CD4-positive, alpha-beta T cell treated with Interleukin-1 beta for 1 hour (primary cell): Measurements from ENCODE around the gene RNF113B.

ENCODE experiments used
- DNase-seq, 2 donors: peaks; one replicate each; pipeline ENCODE4 v3.0.0-alpha.2; 2020 to 2022

Gene RNF113B

DNA sequence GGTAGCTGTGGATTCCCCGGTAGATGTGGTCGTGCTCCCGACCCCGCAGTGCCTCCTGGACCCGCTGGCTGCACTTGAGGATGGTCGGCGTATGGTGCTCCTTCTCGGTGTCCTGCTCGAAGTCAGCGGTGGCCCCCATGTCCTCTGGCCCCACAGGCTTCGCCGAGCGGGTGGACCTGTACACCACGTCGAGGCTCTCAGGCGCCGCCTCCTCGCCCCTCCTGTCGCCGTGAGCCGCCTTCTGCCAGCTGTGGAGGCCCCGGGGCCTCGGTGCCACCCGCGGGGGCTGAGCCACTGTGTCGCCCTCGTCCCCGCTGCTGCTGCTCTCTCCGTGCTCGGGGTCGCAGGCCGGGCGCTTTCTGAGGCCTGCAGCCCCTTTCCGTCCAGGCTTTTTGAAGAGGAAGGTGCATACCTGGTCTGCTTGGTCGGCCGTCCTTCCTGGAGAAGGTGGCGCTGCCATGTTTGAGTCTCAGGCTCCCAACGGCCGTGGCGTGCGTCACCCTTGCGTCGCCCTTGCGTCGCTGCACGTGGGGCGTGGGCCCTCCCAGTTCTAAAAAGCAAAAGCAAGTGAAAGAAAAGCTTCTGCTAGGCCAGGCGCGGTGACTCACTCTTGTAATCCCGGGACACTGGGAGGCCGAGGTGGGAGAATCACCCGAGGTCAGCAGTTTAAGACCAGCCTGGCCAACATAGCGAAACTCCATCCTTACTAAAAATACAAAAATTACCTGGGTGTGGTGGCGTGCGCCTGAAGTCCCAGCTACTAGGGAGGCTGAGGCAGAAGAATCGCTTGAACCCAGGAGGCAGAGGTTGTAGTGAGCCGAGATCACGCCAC, at the start of gene RNF113B:
RNF113B (minus strand) TSS at position 493 of the 832 bp plus-strand sequence; CDS start at position 460, 33 bp downstream.
- no peak for DNase-seq

DNA sequence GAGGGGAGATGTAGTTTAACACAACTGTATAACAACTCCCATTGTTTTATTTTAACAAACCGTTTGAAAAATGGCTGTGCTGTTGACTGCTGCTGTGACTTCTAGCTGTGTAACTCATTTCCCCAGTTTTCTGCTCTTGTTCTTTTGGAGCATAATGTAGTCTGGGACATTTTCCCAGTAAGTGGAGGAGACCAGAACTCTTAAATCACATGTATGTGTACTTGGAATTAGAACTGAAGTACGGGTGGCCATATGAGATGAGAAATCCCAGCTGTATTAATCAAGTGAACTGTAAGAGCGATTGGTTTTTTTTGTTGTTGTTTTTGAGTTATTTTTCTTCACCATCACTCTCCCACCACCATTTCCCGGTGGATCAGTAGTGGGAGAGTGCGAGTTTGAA, 49.4 kb upstream of the RNF113B start:
- no peak for DNase-seq

DNA sequence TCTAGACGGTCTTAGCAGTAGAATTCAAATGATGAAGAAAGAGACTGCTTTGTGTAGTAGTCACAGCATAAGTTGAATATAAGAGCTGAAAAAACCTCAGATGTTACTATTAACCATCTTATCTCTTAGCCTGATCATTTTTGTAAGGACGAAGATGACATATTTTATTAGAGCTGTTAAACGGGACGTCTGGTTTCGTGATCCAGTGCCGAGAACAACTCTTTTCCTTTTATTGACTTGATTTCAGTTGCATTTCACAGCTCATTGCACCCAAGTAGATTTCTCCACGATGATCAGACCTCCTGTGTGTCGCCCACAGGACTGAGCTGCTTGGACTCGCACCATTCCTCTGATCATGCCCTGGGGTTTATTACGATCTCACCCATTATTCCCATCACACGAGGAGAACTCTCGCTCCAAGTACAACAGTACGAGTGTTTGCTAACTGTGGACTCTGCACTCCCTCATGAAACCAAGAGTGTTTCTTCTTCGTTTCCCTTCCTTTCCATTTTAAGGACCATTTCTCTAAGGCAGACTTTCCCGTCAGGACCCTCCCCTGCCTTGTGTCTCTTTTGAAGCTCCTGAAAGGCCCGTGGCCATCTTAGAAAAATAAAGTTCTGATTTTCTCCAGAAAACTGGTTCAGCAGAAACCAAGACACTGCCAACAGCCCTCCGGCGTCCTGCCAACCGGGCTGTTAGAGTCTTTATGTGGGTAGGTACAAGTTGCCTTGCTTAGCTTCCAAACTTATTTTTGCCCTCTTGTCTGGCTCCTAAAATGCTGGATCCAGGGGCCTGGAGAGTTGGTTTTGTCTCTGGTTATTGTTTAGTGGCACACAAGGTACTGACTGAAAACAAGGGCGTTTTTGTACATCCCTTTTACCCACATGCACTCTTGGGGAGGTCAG, 48.2 kb upstream of the RNF113B start:
- no peak for DNase-seq

DNA sequence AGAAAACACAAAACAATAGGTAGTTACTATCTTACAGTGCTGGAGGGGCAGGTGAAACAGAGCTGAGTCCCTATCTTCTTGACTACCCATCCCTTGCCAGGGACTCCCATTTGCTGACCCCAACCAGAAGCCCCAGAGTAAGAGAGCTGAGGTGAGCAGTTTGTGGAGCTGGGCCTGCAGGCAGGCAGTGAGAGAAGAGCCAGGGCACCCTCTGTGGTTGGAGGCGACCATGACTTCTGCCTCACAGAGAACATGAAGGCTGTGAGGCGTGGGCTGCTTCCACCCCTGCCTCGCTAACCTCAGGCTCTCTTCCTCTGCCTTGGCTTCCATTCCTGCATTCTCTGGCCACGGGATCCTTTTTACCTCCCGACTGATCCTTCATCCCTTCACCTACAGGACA, 47.5 kb upstream of the RNF113B start:
- no peak for DNase-seq

DNA sequence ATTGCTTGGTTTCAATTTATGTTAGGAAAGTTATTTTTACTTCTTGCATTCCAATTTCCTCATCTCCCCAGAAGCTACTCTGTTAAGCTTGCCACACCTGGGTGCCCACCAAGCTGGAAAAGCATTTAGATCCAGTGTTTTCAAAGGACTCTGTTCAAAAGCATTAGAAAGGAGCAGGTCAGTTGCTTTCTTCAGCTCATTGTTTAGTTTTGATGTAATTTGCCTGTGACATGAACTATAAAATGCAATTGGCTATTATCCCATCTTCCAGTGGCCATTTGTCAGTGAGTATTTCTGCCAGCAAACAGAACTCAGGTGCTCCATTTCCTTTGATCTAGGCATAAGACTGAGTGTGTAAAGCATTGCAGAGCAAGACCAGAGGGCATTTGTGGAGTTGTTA, 46.7 kb upstream of the RNF113B start:
- DNase-seq: no peak

DNA sequence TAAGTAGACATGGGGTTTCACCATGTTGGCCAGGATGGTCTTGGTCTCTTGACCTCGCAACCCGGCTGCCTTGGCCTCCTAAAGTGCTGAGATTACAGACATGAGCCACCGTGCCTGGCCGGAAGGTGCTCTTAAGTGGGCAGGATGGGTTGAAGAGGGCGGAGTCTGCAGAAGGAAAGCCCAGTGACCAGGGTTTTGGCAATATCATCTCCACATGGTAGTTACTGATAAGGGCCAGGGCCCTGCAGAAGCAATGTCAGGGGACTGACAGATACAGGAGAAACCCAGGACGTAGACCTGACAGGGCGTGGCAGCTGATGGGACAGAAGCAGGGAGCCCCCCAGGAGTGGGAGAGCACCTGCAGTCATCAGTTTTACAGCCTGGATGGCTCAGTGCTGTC, 45.7 kb upstream of the RNF113B start:
- DNase-seq: no peak

DNA sequence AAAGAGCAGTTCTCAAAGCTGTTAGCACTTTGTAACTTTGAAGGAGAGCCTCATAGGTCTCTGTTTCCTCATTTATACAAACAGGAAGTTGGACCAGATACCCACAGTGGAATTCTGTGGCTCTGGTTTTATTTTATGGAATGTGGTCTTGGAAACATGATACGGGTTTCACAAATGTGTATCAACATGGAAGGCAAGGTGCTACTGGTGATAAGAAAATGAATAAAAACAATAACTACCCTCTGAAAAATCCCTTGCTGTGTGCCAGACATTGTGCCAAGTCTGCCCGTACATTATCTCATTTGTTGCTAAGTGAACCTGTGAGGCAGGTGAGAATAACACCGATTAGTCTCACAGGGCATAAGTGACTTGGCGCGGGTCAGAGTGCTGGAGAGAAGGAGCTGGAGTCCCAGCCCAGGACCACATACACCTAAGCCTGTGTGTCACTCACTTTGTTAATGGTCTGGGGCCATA, 45.0 kb upstream of the RNF113B start:
- no peak for DNase-seq

DNA sequence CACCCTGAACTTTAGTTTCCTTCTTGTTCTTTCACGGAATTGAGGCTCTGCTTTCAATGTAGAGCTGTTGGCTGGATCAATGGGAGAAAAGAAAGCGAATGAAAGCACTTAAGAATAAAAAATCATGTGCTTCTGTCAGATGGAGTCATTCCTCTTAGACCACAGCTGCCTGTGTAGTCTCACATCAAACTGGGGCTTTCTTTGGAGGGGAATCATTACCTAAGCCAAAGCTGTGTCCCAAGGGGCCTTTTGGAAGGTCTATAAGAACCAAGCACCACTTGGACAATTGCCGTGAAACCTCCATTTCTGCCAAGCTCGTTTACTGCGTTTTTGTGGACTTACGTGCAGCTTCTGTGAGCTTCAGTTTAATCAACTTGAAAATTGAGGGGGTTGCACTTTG, 44.2 kb upstream of the RNF113B start:
- DNase-seq: no peak

DNA sequence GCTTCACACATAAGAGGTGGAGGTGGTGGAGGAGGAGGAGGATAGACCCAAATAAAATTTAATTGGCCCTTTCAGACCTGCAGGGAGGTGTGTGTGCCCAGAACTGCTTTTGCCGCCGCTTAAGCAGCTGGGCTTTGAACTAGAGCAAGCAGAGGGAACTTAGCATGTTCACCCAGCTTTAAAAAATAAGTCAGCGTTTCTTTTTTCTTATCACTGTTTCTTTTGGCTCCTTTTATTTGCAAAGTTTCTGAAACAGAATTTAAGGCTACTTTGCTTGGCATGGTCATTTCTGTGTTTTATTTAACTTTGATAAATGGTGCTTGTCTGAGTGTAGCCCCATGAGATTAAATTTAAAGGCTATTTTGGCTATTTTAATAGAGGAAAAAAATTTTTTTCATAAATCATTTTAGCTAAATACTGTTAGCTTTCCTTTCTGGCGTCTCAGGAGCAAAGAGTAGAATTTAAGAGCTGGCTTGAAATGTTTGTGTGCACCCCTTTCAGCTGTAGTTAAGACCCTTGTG, 43.3 kb upstream of the RNF113B start:
- no peak for DNase-seq

DNA sequence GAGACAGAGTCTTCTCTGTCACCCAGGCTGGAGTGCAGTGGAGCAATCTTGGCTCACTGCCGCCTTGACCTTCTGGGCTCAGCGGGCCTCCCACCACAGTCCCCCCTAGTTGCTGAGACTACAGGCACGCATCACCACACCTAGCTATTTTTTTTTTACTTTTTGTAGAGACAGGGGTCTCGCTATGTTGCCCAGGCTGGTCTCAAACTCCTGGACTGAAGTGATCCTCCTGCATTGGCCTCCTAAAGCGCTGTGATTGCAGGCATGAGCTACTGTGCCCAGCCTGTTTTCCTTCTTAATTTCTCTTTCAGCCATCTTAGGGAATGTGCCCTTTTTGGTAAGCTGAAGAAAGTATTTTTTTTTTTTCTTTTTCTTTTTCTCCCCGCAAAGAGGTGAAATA, 42.6 kb upstream of the RNF113B start:
- no peak for DNase-seq

DNA sequence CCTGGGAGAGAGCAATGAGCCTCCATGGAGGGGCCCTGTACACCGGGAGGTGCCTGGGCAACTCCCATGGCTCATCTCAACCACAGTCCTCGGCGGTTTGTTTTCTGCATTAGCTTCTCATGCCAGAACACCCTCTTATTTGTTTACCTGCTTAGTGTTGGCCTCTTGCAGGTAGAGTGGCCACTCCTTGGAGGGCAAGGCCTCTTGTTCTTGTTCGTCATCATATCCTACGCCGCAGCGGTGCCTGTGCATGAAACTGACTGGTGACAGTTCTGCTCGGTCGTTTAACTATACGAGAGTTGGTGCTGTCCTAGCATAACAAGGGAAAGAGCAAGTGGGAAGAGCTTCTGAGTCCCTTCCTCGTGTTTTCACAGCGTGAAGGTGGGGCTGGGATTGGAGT, 40.5 kb upstream of the RNF113B start:
- DNase-seq: no peak

DNA sequence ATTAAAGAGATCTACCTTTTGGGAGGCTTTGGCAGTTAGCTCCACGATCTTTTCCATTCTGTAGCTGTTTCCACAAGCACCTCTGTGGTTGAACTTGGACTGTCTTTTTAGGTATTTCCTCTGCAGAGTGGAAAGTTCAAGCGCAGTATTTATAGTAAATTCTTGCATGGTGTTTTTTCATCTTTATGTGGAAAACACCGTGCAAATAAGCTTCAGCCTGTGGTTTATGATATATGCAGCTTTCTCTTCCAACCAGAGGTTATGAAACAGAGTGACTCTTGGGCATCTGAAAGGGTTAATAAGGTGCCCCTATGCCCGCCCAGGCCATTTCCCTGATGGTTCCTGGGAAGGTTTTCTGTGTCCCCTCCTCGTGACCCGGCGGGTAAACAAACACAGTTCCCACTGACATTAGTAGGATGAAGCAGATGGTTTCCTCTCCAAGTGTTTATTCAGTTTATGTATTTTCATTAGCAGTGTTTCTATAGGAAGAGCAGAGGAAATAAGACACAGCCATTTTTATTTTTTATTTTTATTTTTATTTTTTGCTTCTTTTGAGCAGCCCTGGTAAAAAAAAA, 39.7 kb upstream of the RNF113B start:
- no peak for DNase-seq

DNA sequence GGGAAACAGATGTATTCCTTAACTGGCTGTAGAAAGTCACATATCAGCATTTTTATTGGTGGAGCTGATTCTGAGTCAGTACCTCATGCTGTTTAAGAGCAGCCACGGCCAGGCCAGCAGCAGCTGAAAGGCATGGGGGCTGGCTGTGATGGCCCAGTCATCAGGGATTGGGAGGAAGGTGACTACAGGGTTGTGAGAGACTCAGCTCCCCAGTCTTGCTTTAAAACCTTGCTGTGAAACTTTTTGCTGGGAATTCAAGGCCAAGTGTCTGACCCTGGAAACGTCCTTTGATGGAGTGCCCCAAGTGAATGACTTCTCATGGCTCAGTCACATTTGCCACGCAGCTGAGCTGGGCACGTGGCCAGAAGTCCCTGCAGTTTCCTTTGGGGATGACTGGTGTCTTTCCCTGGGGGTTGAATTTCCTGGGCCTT, 39.1 kb upstream of the RNF113B start:
- no peak for DNase-seq

DNA sequence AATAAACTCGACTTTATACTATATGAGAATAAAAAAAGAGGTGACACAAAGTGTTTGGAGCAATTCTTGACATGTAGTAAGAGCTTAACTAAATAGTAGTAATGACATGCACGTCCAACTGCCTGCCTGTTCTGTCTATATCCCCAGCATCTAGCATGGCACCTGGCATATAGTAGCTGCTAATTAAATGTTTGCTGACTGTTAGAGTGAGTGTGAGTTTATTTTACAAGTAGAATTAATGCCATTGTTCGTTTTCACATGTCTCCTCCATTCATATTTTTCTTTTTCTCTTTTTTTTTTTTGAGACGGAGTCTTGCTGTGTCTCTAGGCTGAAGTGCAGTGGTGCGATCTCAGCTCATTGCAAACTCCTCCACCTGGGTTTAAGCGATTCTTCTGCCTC, 38.4 kb upstream of the RNF113B start:
- no peak for DNase-seq

DNA sequence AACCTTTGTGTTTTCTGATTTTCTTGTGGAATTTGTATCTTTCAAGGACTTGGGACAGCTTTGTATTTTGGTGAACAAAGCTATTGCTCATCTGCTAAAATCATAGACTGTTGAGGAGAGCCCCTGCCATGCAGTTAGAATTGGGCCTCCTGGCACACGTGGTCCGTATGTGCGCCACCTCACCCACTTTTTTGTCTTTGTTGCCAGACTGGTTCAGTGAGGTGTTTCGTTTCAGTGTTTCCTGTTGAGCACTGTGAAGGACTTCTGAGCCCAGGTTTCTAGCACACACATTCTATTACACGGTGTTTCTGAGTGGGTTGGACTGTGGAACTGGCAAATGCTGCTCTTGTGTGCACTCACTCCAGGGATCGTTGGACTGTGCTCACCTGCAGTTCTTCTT, 37.6 kb upstream of the RNF113B start:
- no peak for DNase-seq

DNA sequence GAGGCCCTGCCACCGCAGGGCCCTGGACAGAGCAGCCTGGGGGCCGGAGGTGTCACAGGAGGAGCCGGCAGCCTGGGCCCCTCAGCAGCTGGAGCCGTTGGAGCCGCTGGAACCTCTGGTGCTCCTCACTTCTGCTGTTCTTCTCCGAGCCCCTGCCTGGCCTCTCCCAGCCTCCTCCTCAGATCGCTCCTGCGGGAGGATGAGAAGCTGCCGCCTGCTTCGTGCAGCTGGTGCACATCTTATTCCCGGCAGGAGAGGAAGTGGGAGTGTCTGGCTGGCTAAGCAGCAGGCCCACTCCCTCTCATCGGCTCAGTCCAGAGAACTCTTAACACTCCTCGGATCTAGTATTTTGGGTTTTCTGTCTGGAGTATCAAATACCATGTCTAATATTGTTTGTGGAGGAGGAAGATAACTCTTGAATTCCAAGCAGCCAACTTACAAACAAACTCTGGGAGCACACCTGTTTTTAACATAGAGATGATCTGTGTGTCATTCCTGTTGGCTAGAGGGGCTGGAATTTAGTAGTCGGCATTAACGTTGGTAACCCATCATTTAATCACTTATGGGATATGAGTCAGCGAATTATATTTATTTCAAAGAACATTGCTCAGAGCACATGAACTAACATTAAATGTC, 37.1 kb upstream of the RNF113B start:
- DNase-seq: no peak

DNA sequence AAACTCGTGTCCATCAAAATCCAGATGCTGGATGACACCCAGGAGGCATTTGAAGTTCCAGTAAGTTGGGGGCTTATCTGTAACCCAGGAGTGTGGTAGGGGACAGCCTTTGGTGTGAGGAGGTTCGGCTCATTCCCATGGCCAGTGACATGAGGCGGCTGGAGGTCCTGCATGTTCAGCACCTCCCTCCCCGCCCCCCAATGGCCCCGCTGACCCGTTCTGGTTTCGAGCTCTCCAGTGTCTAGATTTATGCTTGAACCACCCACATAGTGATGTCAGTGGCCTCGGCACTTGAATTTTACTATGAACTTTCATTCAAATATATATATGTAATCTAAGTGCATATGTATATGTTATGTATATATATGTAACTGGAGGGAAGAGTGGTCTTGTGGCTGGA, 36.3 kb upstream of the RNF113B start:
- no peak for DNase-seq

DNA sequence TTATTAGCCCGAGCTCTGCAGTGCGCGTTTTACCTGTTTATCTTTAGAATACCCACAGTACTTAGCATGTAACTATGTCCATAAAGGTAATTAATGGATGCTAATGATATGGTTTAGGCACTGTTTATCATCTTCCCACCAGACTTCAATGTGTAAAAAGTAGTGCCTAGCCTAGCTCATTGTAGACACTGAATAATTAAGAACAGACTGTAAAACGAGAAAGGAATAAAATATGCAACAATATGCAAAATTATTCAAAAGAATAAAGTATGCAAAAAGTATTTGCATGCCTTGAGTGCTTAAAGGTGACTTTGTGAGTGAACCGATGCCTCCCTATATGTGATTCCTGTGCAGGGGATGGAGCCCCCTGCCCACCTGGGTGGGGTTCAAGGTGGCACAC, 35.7 kb upstream of the RNF113B start:
- no peak for DNase-seq

DNA sequence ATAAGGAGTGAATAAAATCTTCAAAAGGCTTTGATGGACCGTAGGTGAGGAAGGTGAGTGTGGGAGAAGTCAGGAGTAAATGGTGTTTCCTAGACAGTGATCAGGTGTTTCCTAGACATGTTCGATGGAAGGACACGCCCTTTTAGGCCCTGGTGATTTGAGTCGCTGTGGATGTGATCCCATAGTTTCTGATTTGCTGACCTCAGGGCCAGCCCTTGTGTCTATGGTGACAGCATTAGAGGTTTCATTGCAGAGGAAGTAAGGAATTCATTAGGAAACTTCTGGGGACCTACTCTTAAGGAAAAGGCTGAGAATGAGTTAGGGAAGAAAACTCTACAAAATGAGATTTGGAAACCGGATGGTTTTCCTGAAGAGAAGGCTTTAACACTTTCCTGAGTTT, 31.5 kb upstream of the RNF113B start:
- DNase-seq: no peak

DNA sequence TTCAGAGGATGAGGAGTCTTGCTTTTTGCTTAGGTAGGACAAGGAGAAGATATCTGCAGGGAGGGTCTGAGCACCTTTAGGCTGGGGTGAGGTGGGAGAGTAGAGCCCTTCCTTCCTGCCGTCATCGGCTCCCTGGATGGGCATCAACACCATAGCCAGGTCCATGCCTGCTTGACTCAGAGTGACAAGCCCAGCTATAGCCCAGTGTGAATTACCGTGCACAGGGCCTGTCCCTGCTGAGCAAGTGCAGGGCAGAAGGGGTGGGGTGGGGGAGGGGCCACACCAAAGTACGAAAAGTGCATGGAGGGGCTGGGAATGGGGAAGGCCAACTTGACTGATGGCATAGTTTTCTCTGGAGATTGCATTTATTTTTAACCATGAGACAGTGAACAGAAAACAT, 30.3 kb upstream of the RNF113B start:
- no peak for DNase-seq

DNA sequence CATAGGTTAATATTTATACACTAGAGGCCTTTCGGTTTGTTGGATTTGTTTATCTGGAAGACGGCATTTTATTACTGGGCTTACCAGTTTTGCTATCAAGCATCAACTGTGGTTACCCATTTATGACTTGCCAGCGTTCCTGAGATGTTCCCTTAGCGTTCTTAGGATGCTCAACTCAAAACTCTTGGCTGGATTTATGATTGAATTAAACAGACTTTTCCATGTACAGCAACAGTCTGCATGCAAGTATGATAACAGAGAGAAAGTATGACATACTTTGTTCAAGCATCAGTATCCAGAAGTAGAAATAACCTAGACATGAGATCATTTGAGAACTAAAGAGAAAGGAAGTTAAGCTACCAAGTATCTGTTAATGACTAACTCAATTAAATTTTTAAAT, 29.9 kb upstream of the RNF113B start:
- DNase-seq: no peak

DNA sequence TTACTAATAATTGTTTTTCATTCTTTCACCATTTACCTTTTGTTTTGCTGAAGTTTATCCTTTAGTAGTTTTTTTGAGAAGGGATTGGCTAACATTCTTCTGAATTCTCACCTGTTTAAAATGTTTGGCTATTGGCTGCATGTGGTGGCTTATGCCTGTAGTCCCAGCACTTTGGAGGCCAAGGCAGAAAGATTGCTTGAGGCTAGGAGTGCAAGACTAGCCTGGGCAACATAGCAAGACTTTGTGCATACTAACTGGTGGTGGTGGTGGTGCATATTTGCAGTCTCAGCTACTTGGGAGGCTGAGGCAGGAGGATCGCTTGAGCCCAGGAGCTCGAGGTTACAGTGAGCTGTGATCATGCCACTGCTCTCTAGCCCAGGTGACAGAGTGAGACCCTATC, 27.5 kb upstream of the RNF113B start:
- DNase-seq: no peak
